ENCODE data around the gene DGKI.

Gene DGKI

GRCh38 chr7:137846827-137847567 lies at the start of gene DGKI:
TSS of gene DGKI (minus strand) at chr7:137846974.
- no peak within 1 kb of the TSS for H3K27ac ChIP-seq
- no peak for DNase-seq (ENCODE audit: low read depth, low spot score)

GRCh38 chr7:137895301-137896221 lies 48.8 kb upstream of the DGKI start:
- H3K27ac ChIP-seq = no peak overlapping the region
- no peak for DNase-seq (ENCODE audit: low read depth, low spot score)

- H3K27ac ChIP-seq = no peak overlapping the region
- DNase-seq (ENCODE audit: low read depth, low spot score) = no peak
Observed at GRCh38 chr7:137893143-137893742, 46.5 kb upstream of the DGKI start.

GRCh38 chr7:137891016-137891655 lies 44.4 kb upstream of the DGKI start:
- DNase-seq (ENCODE audit: low read depth, low spot score) = no peak
- no peak overlapping the region for H3K27ac ChIP-seq

DNA sequence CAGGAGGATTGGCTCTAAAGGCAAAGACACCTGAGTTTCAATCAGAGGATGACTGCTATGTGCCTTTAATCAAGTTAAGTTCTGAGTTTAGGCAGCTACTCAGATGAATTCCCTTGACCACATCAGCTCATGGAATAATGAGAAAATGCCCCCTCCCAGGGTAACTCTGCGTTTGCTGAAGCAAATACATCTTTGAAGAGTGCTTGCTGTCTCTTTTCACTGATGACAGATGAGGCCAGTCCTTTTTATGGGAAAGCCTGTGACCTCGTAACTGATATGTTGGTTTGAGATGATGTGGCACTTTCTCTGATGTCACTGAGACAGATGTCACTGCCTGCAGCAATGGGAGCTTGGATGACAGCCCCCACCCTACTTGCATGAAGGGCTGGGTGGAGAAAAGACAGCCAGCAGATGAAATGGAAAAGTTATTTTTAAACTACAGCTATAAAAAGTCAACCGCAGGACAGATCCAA lies 43.7 kb upstream of the DGKI start:
- DNase-seq (ENCODE audit: low read depth, low spot score) = no peak
- H3K27ac ChIP-seq = no peak overlapping the region

DNA sequence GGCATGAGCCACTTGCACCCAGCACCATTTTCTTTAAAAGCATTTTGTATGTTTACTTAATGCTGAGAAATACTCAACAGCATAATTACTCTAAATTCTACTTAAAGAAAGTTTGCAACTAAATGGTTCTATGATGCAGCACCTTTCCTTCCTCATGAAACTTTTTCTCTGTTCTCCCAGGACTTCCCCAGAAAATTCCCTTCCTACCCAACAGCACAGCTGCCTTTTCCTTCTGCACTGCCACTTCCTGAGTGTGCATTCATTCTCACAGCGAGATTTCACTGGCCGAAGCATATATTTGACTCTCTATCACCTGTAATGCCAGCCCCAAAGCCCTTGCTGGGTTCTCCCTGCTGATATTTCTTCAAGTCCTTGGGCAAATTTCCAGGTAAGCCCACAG lies 41.5 kb upstream of the DGKI start:
- no peak for DNase-seq (ENCODE audit: low read depth, low spot score)
- no peak overlapping the region for H3K27ac ChIP-seq

DNA sequence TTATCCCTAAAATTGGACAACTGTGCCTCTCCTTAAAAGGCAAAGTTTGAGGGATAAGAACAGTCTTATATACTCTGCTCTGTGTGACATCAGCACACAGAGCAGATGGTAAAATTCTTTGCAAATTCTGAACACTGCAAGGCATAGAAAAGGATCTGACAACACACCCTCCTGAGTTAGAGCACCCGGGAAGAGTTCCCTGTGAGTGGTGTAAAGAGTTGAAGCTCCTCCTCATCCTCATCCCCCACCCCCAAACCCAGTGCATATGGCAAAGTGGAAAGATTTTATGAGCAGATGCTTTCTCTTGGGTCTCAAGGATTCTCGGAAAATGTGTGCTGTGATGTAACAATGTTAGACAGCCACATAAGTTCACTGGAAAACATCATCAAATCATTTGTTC lies 40.0 kb upstream of the DGKI start:
- no peak overlapping the region for H3K27ac ChIP-seq
- no peak for DNase-seq (ENCODE audit: low read depth, low spot score)

GRCh38 chr7:137886281-137886680 lies 39.5 kb upstream of the DGKI start:
- H3K27ac ChIP-seq = peak overlapping the region; percentile 26
- DNase-seq (ENCODE audit: low read depth, low spot score) = no peak

DNA sequence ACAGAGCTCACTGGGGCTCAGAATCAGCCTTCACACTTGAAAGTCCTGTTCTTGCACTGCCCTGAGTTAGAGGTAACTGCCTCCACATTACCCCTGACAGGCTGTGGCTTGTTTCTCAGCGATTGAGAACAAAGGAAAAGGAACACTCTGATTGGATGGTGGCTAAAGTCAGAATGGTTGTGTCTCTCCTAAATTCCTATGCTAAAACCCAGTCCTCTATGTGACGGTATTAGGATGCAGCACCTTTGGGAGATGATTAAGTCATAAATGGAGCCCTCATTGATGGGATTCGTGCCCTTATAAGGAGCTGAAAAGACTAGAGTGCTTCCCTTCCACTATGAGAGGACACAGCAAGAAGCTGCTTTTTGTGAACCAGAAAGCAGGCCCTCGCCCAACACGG lies 38.9 kb upstream of the DGKI start:
- DNase-seq (ENCODE audit: low read depth, low spot score) = peak; percentile 27
- peak overlapping the region; percentile 26 for H3K27ac ChIP-seq

DNA sequence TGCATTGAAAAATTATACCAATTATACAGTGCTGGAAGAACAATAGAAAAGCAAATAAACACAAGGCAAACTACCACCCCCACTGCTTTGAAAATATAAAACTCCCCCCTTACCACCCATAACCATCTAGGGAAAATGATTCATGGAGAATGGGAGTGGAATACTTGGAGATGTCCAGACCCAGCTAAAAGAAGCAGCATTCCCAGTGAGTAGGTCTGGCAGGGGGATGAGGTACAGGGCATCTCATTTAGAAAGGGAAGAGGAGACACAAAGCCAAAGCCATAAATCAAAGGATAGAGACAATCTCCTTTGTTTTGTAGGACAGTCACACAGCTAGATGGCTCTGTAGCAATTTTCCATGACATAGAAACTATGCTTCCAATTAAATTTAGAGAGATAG lies 36.0 kb upstream of the DGKI start:
- peak overlapping the region; percentile 81 for H3K27ac ChIP-seq
- no peak for DNase-seq (ENCODE audit: low read depth, low spot score)

DNA sequence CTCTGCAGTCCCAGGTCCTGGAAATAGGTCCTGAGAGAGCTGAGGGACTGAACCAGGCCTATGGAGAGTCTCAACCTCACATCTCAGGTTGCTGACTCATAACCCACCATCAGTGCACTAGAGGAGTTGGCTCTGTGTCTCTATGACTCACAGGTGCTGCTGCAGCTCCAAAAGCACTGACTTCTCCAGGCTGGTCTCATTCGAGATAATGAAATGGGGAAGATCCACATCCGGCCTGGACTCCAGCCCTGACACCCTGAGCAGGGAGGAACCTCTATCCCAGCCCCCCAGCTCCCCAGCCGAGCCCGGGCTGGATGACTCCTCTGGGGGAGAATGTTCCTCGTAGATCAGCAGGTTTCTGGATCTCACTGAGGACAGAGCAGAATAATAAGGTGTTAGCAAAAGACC lies 35.5 kb upstream of the DGKI start:
- peak overlapping the region; percentile 81 for H3K27ac ChIP-seq
- DNase-seq (ENCODE audit: low read depth, low spot score) = peak; percentile 85

GRCh38 chr7:137881607-137882260 lies 35.0 kb upstream of the DGKI start:
- H3K27ac ChIP-seq = peak overlapping the region; percentile 81
- no peak for DNase-seq (ENCODE audit: low read depth, low spot score)

DNA sequence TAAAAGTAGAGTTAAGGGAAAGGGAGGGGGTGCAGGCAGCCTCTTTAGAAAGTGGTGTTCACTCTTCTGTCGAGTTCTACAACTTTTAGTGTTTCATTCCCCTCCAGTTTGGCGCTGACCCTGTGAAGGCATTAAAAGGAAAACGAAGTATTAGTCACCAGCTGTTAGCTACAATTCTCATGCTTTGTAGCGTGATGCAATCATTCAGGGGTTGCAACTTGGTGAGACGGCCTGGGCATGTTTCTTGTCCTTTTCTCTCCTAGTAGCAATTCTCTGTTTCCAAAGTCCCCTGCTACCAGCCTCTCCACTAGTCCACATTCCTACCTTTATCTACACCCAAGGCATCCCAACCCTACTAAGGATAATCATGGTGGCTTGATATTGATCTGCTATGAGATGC lies 33.7 kb upstream of the DGKI start:
- DNase-seq (ENCODE audit: low read depth, low spot score) = peak; percentile 40
- H3K27ac ChIP-seq = peak overlapping the region; percentile 81

DNA sequence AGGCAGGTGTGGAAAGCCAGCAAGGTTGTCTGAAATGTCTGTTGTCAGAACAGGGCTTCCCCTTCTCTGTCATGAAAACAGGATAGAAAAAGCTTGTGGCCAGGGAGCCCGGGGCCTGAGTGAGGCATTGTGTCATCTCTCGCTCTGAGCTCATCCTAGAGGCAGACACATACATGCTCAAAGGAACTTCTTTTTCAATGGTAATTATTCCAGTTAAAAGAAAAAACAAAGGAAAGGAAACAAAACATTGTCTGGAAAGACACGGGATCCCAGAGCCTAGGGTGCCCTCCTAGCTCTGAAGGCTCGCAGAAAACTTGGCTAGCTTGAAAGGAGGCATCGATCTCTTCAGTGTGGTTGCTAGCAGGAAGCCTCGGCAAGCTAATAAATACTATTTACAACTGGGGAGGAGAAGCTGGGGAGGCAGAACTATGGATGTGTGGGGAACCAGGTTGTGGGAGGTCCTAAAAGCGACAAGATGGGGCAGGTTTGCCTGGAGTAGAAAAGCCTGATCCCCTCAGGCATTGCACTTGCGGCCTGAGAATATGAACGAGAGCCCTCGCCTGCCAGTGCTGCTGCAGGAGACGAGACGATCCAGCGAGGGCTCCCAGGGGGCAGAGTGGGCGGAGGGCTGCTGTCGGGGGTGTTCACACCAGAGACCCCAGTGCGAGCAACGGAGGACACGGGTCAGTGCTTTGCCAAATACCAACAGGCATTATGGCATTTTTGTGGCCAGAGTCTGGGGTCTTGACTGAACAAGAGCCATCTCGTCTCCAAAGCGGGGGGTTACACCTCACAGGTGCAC lies 32.8 kb upstream of the DGKI start:
- peak; percentile 22 for DNase-seq (ENCODE audit: low read depth, low spot score)

GRCh38 chr7:137878333-137878961 lies 31.7 kb upstream of the DGKI start:
- DNase-seq (ENCODE audit: low read depth, low spot score) = no peak
- peak overlapping the region; percentile 81 for H3K27ac ChIP-seq

More for the DNA sequence above, 32.8 kb upstream of the DGKI start:
- H3K27ac ChIP-seq = peak overlapping the region; percentile 81

DNA sequence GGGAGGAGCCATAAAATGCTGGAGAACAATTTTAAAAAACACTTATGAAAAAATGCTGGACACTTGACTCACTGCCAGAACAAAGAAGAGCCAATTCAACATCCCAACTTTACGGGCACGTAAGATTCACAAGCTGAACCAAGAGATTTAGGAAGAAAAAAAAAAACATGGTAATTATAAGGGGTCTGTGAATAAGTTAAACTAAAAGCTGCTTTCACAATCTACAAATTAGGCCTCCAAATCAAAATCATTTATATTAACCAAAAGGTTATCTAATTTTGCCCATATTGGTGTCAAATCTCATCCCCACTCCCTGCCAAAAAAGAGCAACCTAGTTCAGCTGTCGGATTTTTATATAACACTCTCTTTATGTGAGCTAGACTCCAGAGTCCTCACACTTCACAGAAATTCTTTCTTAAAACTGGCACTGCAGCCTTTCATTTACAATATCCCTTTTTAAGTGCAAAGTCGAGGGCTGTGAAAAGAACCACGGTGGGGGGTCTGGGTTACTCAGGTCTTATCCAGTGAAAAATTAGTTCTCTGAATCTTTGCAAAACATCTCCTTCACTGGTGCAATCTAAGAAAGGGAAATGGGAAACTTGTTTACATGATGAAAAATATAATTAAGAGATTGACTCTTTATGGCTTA lies 30.4 kb upstream of the DGKI start:
- DNase-seq (ENCODE audit: low read depth, low spot score) = no peak
- no peak overlapping the region for H3K27ac ChIP-seq

GRCh38 chr7:137875746-137876145 lies 29.0 kb upstream of the DGKI start:
- no peak overlapping the region for H3K27ac ChIP-seq
- no peak for DNase-seq (ENCODE audit: low read depth, low spot score)
